Left lung (tissue), 10 donors: ENCODE data around the gene NAV1. TPM values are rescaled to one million over a fixed set of nuclear protein-coding genes. Genes with fewer than 3 reads are reported as not detected.
A peak's percentile ranks its signal among the peaks of the same experiment; 100 is the strongest.

Experiments
- ATAC-seq: fragments of 200-7000 bp; cut with Tn5 transposase; one replicate; pipeline ENCODE4 v1.9.1; 2020; ENCODE audit warnings: moderate library complexity
- DNase-seq, 4 donors: peaks; one replicate each; pipeline ENCODE4 v3.0.0-alpha.2; 2013 to 2020
- H3K27ac ChIP-seq, 2 donors: fragments of 200-600 bp; sonication (generic) in 1 of 2; one replicate each; pipeline versions ENCODE4 v1.5.0 to v1.8.0; 2020 to 2021
- H3K27me3 ChIP-seq, 2 donors: fragments of 200-600 bp; sonication (generic) in 1 of 2; one replicate each; pipeline versions ENCODE4 v1.5.0 to v1.8.0; 2020 to 2021
- H3K36me3 ChIP-seq, 2 donors: fragments of 200-600 bp; sonication (generic) in 1 of 2; one replicate each; pipeline versions ENCODE4 v1.5.0 to v1.8.0; 2020 to 2021
- H3K4me1 ChIP-seq, 2 donors: fragments of 200-600 bp; one replicate each; pipeline ENCODE4 v1.8.0; 2021
- H3K4me3 ChIP-seq, 2 donors: fragments of 200-600 bp; sonication (generic) in 1 of 2; one replicate each; pipeline versions ENCODE4 v1.5.0 to v1.8.0; 2020 to 2021; ENCODE audit warnings: mild to moderate bottlenecking in 1 of 2
- H3K9me3 ChIP-seq, 2 donors: fragments of 200-600 bp; sonication (generic) in 1 of 2; one replicate each; pipeline versions ENCODE4 v1.5.0 to v1.8.0; 2020 to 2021
- intact Hi-C, 2 donors: fragments of 100-400 bp; cut with DNase I; formaldehyde crosslinking; loops; one replicate each; pipeline versions ENCODE4 v1.11.2 to v1.14.2; 2022
- polyA plus RNA-seq, 6 donors: library from polyadenylated mRNA; unstranded; fragments of 120-200 nt; gene quantifications; one replicate each; pipeline ENCODE4 v1.2.1, GENCODE V29; 2013; ENCODE audit not compliant: insufficient read length in 6 of 6
- total RNA-seq, 2 donors: library from RNA; stranded (reverse); fragmentation: NEBNext Ultra II Directional; extraction: Animal tissue kit (Norgen Biotek cat#: 25700); gene quantifications; one replicate each; pipeline ENCODE4 v1.2.1, GENCODE V29; 2021
- TF ChIP-seq, protein P1 (sequence below), 2 donors: fragments of 200-600 bp; sonication (generic) in 1 of 2; IDR thresholded peaks; one replicate each; pipeline versions ENCODE4 v1.5.0 to v1.8.0; 2021; ENCODE audit warnings: antibody characterized with exemption in 2 of 2
- donor health status: DM: no; HTN: yes; CAD: no.
- donor health status: DM: no; HTN: no; CAD: no.

Gene NAV1
- total and polyA plus RNA-seq, 8 donors: 20.2 to 41.5 (median 27.9) TPM

GRCh38 chr1:201533836-201534235 is 5.1 kb upstream of the NAV1 start:
- intact Hi-C loops: no loop called here
- Histone ChIP-seq H3K27me3 (peaks cover 0 to 22% of the 10 kb centered on the region in 2 donors), H3K9me3 (no peaks in the 10 kb centered on the region), H3K27ac (no peak overlapping the region), H3K36me3 (no peaks in the 10 kb centered on the region), H3K4me1 (peaks cover 31 to 43% of the 10 kb centered on the region in 2 donors), H3K4me3 (no peak overlapping the region)
- ATAC-seq (no peak), DNase-seq (no peak)
- TF ChIP-seq, protein P1, sequence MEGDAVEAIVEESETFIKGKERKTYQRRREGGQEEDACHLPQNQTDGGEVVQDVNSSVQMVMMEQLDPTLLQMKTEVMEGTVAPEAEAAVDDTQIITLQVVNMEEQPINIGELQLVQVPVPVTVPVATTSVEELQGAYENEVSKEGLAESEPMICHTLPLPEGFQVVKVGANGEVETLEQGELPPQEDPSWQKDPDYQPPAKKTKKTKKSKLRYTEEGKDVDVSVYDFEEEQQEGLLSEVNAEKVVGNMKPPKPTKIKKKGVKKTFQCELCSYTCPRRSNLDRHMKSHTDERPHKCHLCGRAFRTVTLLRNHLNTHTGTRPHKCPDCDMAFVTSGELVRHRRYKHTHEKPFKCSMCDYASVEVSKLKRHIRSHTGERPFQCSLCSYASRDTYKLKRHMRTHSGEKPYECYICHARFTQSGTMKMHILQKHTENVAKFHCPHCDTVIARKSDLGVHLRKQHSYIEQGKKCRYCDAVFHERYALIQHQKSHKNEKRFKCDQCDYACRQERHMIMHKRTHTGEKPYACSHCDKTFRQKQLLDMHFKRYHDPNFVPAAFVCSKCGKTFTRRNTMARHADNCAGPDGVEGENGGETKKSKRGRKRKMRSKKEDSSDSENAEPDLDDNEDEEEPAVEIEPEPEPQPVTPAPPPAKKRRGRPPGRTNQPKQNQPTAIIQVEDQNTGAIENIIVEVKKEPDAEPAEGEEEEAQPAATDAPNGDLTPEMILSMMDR (IDR thresholded peaks at IDR 0.05): no peak

DNA sequence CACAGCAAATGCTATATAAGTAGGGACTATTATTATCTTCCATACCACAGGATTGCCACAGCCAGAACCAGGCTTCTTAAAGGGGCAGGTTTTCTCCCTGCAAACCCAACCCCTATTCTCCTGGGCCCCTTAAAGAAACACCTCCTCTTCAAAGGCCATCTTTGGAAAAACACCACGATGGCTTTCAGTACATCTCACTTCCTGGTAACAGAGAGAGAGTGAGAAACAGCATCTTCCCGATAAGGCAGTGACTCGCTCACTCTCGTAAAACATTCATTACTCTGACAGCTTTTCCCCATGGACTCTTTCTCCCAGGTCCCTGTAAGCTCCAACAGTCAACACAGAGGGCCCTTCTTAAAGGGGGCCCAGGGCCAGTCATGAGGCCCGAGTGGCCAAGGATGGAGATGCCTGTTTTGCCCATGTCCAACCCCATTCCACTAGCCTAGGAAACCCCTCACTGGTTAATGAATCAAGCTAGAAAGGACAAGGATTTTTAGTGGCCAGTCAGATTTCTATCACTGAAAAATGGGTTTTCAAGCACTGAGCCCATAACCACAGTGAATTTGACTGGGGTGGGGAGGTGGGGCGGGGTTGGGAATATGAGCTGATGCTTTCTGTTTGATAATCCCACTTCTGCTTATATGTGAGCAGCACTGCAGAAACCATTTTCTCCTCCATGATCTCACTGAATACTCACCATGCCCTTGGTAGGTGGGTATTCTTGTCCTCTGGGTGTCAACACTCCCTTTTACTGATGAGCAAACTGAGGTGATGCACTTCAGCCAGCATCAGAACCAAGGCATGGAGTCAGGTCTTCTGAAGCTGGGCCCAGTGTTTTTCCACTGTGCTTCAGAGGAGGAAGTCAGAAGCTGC is 3.6 kb upstream of the NAV1 start:
- no peaks in the 10 kb centered on the region for H3K9me3 ChIP-seq
- peaks cover 31 to 56% of the 10 kb centered on the region in 2 donors for H3K4me1 ChIP-seq
- intact Hi-C loops: no loop called here
- TF ChIP-seq, protein P1 (IDR thresholded peaks at IDR 0.05): no peak
- H3K27ac ChIP-seq: peak overlapping the region; percentile 33 to 63
- H3K4me3 ChIP-seq: no peak overlapping the region
- H3K36me3 ChIP-seq: no peaks in the 10 kb centered on the region
- DNase-seq: no peak
- ATAC-seq: no peak
- H3K27me3 ChIP-seq: peaks cover 0 to 36% of the 10 kb centered on the region in 2 donors

DNA sequence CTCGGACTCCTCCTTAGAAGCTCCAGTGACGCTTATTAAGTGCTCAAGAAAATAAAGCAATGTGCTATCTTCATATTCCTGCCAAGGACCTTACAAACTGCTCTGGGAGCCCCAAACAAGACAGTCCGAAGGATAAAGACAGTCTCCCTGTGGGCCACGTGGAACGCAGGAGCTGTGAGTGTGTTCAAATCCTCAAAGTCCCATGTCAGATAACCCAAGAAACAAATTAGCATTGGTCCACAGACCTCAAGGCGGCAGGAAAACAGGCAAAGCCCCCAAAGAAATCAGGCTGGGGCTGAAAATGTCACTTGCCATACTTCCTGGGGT is 3.0 kb upstream of the NAV1 start:
- TF ChIP-seq, protein P1 (IDR thresholded peaks at IDR 0.05): no peak
- no peaks in the 10 kb centered on the region for H3K36me3 ChIP-seq
- H3K27me3 ChIP-seq: peaks cover 0 to 37% of the 10 kb centered on the region in 2 donors
- H3K4me3 ChIP-seq: no peak overlapping the region
- no peaks in the 10 kb centered on the region for H3K9me3 ChIP-seq
- intact Hi-C loops: no loop called here
- no peak for ATAC-seq
- DNase-seq: no peak
- peak overlapping the region; percentile 33 to 63 for H3K27ac ChIP-seq
- H3K4me1 ChIP-seq: peaks cover 35 to 62% of the 10 kb centered on the region in 2 donors

DNA sequence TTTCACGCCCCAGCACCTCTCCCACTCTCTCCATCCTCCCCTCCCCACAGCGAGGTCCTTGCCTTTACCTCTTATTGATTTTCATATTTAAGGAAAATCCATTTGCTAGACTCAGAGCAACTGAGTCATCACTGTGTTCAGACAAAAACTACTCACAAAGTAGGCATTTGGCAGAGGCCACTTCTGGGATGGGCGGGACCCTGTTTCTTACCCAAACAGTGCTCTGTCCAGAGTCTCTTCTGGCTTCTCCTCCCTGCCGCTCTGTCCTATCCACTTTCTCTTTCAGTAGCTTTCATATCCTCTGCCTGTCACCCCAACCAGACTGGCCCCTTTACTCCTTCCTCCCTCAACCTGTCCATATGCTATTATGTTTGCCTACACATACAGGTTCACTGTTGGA is 2.4 kb upstream of the NAV1 start:
- H3K27me3 ChIP-seq: peaks cover 0 to 37% of the 10 kb centered on the region in 2 donors
- no peaks in the 10 kb centered on the region for H3K9me3 ChIP-seq
- intact Hi-C loops: no loop called here
- H3K4me1 ChIP-seq: peaks cover 31 to 69% of the 10 kb centered on the region in 2 donors
- peak overlapping the region; percentile 33 to 63 for H3K27ac ChIP-seq
- ATAC-seq (peak; percentile 22), DNase-seq (no peak)
- no peaks in the 10 kb centered on the region for H3K36me3 ChIP-seq
- TF ChIP-seq, protein P1 (IDR thresholded peaks at IDR 0.05): no peak
- H3K4me3 ChIP-seq: no peak overlapping the region

DNA sequence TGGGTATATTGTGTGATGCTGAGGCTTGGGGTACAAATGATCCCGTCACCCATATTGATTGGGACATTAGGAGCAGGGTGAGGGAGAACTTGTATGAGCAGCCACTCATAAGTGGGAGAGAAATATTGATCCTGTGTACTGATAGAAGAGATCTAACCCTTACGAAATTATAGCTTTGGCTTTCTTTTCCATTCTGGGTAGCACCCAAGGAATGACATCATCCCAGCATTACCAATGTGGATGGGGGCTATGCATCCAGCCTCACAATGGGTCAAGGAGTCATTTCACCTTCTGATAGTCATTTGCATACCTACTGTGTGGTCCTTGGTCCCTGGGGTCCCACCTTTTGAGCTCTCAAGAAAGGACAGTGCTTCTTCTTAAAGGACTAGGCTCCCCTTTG is 1.9 kb upstream of the NAV1 start:
- H3K4me1 ChIP-seq: peaks cover 27 to 73% of the 10 kb centered on the region in 2 donors
- H3K4me3 ChIP-seq: no peak overlapping the region
- TF ChIP-seq, protein P1 (IDR thresholded peaks at IDR 0.05): no peak
- peak overlapping the region in 1 of 2 donors; percentile 63 for H3K27ac ChIP-seq
- peaks cover 0 to 37% of the 10 kb centered on the region in 2 donors for H3K27me3 ChIP-seq
- intact Hi-C loops: no loop called here
- no peaks in the 10 kb centered on the region for H3K9me3 ChIP-seq
- no peaks in the 10 kb centered on the region for H3K36me3 ChIP-seq
- ATAC-seq: no peak
- DNase-seq: no peak
